GM19328 (cell line): ENCODE data around the gene NSMF.

Source experiments
- ATAC-seq: cut with Tn5 transposase; IDR thresholded peaks from one replicate; pipeline ENCODE4 v1.9.1; 2021; ENCODE audit warnings: mild to moderate bottlenecking, moderate library complexity; ENCODE audit not compliant: unreplicated experiment

NSMF gene

DNA sequence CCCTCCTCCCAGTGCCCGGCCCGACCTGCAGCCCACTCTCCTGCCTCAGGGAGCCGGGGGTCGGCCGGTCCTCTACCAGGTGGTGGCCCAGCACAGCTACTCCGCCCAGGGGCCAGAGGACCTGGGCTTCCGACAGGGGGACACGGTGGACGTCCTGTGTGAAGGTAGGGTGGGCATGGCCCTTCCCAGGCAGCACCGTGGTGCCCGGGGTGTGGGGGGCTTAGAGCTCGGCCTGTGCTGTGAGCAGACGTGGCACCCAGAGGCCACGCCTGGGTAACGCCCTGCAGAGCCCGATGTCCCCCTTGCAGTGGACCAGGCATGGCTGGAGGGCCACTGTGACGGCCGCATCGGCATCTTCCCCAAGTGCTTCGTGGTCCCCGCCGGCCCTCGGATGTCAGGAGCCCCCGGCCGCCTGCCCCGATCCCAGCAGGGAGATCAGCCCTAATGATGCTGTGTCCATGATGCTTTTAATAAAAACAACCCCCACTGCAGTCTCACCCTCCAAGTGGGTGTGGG lies 25.2 kb downstream of the NSMF start:
- no peak for ATAC-seq

DNA sequence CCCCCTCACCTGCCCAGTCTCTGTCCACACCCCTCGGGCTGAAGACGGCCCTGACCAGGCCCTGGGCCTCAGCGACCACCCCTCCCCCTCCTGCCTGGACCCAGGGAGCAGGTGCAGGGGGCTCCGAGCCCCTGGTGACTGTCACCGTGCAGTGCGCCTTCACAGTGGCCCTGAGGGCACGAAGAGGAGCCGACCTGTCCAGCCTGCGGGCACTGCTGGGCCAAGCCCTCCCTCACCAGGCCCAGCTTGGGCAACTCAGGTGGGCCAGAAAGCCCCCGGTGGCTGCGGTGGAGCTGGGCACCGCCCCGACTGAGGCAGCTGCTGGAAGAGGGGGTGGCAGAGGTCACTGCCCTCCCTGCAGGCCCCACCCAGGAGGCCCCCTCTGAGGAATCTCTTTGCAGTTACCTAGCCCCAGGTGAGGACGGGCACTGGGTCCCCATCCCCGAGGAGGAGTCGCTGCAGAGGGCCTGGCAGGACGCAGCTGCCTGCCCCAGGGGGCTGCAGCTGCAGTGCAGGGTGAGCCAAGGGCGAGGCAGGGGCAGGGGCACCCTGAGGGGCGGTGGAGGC lies 25.7 kb downstream of the NSMF start:
- ATAC-seq = no peak

DNA sequence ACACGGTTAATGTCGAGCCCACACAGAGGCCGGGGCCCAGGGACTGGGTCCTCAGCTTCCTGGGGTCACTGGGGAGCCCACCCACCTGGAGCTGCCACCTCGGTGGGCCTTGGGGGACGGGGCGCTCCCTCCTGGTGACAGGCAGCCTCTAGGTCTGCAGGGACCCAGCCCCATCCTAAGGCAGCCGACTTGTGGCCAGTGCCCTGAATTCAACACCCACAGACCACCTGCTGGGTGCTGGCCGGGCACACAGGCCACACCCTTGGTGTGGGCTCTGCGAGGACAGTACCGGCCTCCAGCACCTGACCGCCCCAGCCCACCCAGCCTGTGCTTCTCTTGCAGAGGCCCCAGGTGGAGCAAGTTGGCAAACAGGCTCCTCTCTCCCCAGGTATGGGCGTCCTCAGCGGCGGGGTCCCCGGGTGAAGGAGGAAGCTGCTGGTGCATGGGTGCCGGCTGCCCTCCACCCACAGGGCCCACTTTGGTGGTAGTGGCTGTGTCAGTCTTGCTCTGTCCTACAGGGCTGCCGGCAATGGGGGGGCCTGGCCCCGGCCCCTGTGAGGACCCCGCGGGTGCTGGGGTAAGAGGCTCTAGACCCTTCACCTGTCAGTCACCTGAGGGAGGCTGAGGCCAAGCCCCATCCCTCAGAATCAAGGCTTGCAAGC lies 26.3 kb downstream of the NSMF start:
- ATAC-seq = no peak

DNA sequence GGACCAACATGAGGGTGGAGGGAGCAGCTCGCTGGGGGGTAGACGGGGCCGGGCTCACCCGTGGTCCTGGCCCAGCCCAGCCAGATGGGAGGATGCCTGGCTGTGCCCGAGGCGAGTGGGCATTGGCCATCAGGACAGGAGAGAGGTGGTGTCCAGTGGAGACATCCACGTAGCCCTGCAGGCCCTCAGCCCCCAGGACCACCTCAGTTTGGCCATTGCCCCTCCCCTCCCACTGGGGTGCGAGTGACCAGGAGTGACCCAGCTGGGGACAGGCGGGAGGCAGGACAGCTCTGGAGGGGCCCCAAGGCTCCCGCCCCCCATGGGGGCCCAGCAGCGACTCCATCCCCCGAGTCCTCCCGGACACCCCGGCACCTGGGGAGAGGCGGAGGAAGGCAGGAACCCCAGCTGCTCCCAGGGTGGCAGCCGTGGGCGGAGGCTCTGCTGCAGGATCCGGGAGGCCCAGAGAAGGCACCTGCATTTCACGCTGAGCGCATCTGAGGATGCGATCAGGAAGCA lies 27.7 kb downstream of the NSMF start:
- no peak for ATAC-seq

DNA sequence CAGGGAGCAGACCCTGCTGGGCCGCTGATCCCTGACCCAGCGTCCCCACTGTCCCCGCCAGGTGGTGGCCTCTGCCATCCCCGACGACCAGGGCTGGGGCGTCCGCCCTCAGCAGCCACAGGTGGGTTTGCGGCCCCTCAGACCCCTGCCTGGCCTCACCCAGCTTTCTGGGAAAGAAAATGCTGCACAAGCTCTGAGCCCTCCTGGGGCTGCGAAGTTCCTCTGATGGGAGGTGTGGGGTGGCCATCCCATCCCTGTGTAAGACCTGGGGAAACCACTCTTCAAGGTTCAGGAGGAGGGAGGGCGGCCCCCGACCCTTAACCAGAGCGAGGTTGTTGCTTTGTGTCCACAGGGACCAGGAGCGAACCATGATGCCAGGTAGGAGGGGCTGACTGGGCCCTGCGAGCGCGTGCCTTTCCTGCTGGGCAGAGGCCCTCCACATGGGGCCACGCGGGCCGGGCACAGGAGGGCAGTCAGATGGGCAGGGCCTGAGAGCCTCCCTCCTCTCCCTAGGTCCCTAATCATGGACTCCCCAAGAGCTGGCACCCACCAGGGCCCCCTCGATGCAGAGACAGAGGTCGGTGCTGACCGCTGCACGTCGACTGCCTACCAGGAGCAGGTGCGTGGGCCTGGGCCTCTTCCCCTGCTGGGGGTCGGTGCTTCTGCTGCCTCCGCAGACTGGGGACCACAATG lies 28.3 kb downstream of the NSMF start:
- no peak for ATAC-seq

DNA sequence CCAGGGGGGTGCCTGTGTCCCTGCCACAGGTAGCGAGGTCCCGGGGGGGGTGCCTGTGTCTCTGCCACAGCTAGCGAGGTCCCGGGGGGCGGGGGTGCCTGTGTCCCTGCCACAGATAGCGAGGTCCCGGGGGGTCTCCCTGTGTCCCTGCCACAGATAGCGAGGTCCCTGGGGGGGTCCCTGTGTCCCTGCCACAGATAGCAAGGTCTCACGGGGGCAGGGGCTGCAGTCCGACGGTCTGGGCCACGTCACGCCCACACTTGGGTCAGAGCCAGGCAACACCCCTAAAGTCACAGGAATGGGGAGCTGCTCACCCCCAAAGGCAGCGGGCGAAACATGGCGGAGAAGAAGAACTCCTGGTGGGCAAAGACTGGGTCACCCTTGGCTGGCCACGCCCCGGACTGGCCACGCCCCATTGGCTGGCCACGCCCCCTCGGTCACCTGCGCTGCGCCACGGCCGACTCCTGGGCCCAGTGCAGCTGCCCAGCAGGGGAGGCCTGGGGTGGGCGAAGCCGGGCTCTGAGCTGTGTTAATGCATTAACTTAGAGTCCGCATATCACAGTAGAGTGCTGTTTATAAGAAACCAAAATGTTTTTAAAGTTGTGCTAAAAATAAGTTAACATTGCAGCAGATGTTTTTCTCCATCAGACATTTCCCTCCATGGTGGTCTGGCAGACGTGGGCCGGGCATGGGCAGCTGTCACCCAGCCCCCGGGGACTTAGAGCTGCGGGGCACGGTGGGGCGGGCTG lies 29.0 kb downstream of the NSMF start:
- ATAC-seq = no peak

DNA sequence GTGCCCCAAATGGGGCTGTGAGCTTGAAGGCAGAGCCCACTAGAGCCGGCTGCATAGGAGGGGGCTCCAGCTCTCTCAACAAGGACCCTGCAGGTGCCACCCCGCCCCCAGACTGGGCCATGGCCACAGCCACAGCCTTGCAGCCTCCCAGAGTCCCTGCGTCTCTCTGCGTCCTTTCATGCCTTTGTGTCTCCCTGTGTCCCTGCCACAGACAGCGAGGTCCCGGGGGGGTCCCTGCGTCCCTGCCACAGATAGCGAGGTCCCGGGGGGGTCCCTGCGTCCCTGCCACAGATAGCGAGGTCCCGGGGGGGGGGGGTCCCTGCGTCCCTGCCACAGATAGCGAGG lies 29.6 kb downstream of the NSMF start:
- ATAC-seq = no peak

DNA sequence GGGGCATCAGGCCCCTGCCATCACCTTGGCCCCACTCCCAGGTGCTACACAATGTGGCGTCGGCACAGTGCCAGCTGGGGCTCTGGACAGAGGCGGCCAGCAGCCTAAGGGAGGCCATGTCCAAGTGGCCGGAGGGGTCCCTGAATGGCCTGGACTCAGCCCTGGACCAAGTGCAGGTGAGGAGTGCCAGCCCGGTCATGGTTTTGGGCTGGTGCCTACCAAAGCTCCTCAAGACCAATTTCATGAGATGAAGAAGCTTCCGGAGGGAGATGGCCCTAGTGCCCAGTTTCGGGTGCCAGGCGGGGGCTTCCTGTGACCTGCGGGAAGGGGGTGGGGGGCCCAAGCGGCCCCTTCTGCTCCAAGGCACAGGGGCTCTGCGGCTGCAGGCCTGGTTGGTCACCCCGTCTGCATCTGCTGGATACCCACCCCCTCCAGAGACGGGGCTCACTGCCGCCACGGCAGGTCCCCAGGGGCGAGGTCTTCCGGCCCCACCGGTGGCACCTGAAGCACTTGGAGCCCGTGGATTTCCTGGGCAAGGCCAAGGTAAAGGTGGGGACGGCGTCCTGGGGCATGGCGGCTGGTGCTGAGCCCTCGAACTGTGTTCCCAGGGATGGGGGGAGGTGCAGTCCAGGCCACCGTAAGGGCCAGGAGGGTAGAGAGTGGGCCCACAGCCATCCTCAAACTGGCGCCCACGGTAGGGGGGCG lies 30.1 kb downstream of the NSMF start:
- no peak for ATAC-seq

DNA sequence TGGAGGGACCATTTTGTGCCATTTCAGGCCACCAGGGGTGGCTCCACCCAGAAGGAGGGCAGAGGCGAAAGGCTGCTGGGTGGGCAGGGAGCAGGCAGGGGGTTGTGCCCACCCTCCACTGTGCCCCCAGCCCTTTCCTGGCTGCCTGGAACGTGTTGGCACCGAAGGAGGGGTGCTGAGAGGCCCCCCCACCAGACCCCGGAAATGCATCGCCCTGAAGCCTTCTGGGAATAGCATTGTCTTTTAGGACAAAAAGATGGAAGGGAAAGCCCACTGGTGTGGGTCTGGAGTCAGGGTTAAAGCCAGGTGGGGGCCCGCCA lies 30.9 kb downstream of the NSMF start:
- no peak for ATAC-seq

DNA sequence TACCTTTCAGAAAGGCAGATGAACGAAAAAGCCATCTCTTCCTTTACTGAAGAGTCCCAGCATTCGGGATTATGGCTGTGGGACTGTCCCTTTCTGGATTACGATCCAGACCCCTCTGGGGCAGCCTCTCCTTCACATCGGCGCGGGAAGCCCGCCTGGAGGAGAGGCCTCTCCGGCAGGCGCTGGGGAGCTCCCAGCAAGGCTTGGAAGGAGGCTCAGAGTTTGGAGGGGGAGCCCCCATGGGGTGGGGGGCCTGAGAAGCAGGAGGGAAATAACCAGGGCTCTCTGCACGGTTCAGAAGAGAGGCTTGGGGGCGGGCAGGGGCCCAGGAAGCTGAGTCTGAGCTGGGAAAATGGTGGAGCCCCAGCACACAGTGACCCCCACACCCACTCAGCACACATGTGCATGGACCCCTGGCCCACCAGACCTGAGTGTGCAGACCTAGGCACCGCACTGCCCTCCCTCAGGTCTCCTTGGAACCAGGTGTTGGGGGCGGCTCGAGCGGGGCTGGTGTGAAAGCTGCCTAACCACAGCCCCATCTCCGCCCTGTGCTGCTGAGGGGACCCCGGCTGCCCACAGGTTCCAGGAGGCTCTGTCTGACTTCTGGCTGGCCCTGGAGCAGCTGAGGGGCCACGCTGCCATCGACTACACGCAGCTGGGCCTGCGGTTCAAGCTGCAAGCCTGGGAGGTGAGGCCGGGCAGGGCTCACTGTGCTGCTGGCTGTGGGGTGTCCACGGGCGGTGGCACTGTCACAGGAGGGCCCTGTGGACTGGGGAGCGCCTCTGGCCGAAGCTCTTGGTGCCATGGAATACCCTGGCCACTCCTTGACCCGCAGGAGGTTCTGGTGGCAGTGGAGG lies 31.5 kb downstream of the NSMF start:
- no peak for ATAC-seq

DNA sequence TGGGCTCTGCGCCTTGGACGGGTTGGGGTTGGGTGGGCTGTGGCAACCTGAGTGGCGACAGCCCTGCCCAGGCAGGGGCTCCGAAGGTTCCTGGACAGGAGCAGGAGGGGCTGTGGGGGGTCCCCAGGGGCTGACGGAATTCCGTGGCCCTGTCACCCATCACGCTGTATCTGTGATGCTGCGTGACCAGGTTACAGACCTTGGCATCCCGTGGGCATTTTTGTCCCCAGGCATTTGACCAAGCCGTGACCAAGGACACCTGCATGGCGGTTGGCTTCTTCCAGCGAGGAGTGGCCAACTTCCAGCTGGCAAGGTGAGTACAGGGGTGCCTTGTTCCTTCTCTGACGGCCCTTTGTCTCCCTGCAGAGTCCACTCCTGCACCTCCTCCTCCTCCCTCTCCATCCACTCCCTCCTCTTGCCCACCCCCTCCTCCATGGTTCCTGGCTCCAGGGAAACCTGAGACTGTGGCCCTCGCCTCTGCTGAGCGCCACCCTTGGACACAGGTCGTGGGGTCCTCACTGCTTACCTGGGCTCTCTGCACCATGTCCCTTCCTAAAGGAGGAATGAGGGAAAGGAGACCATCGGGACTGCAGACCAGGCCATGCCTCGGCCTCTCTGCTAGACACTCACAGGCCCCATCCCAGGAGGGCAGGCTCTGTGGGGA lies 33.0 kb downstream of the NSMF start:
- ATAC-seq = no peak

DNA sequence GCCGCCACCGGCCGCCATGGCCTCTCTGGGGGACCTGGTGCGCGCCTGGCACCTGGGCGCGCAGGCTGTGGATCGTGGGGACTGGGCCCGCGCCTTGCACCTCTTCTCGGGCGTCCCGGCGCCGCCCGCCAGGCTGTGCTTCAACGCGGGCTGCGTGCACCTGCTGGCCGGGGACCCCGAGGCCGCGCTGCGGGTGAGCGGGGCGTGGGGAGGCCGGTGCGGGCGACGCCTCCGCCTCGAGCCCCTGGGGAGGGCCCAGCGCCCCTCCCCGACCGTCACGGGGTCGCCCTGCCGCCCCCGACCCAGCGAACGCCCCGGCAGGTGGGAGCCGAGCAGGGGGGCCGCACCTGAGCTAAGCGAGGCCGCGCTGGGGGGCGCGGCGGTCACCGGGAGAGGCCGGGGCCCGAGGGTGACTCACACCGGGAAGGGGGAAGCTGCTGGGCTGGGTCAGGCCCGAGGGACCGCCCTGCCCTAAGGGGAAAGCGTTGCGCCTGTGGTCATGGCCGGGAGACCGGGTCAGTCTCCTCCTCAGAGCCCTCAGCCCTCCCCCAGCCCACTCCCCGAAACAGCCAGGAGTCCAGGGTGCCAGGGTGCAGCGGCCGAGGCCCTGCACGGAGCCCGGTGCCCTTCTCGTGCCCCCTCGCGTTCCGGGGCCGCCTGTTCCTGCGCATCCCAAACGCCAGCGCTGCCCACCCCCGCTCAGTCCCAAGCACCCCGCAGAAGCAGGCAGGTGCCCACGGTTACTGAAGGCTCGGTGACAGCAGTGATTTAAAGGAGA lies 35.4 kb downstream of the NSMF start:
- no peak for ATAC-seq

DNA sequence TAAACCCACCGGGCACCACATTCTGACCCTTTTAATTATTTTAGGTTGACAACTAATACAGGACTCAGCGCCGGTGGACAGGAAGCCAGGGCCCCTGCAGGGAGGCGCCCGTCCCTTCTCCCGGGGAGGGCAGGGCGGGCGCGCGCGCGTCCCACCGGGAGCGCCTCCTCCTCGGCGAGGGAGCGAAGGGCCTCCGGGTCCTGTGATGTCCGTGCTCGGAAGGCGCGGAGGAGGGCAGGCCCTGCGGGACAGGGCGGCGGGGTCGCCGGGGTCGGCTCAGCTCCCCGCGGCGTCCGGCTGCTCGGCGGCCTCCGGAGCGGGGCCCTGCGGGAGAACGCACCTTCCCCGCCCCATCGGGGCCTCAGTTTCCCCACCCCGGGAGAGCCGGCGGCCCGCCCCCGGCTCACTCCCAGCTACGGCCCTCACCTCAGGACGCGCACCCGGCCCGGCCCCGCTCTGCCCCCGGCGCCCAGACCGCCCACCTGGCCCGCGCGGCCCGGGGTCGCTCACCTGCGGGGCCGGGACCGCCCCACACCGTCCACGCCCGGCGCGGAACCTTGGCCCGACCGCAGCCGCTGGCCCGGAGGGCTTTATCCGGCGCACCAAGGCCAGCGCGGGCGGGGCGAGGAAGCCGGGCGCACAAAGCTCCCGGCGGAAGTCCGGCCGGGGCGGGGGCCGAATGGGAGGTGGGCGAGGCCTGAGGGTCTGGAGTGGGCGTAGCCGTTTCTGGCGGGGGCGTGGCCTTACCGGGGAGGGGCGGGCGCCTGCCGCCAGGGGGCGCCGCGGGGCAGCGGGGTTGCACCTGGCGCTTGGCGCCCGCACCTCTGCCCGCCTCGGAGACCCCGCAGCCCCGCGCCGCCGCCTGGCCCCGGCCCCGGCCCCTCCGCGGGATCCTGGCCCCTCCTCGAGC lies 36.3 kb downstream of the NSMF start, which contains the start of the genes EXD3 and NOXA1:
TSS of gene EXD3 (minus strand) at position 559 of the 910 bp plus-strand sequence. CDS start 27,805 bp downstream, outside the sequence.
TSS of gene NOXA1 (plus strand) at position 790 of the 910 bp plus-strand sequence. CDS start 137 bp downstream, outside the sequence.
- peak; percentile 77 for ATAC-seq

DNA sequence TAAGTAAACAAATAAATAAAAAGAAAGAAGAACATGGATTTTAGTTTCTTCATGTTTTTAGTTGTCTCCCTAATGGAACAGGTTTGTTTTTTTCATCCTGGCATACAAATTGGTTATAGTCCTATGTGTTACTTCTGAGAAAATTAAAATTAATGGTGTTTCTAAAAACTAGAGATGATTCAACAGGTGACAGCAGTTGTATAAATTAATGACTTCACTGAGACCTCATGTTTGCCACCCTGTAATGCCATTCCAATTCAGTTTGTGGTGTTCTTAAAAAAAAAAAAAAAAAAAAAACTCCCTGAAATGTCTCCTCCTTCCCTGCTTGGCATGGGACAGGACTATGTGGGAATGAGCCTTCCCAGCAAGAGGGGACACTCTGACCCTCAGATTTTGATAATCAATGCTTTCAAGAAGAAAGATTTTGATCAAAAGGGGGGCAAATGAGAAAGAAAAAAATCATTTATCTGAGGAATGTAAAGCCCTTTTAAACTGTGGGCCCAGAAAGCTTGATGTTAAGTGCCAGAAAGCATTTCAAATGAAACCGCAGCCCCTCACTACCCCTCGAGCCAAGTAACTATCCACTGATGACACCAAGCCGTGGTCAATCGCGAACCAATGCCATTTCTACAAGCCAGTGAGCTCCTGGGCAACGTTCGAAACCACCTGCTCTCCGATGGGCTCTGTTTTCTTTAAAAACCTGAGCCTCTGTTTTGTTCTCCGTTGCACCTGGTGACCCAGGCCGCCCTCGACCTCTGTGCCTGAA lies 37.1 kb downstream of the NSMF start:
- no peak for ATAC-seq

DNA sequence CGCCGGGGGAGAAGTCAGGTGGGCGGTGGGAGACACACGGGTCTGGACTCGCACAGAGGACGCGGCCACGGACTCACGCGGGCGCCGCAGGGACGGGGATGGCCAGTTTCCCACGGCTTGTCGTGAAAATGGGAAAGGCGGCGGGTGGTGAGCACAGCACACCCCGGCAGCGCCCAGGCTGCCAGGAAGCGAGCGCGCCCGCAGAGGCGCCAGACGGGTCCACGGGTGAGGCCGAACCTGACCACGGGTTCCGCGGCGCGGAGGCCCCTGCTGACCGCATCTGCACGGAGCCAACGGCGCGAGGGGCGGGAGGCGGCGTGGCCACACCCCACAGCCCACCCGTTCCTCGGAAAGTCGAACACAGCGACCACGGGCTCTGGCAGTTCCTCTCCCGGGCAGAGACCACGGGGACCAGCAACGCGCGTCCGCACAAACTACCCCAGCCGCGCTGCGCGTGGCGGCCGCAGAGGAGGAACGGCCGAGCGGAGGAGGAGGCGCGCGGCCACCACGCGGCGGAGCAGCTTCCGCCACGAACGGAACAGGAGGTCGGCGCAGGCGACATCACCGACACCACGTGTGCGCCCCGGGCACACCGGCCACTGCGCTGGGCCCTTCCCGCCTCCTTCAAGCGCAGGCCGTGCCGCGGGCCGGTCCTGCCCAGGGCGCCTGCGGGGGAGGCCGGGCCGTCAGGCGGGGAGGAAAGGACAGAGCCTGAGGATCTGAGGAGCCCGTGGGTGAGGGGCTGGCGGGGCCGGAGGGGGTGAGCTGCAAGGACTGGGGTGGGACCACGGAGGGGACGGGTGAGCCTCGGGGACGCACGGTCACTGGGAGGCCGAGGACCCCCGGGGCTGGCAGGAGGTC lies 41.7 kb downstream of the NSMF start:
- ATAC-seq = no peak
